HEK293 (cell line): ENCODE measurements around the gene PDZD8.

Experiments used
- ATF2 ChIP-seq: fragments of 450-650 bp; formaldehyde crosslinking; IDR thresholded peaks from 2 replicates; pipeline ENCODE4 v1.5.1; 2016; ENCODE audit warnings: missing biosample characterization, missing genetic modification characterization, low read depth
- CTCF ChIP-seq: fragments of 450-650 bp; formaldehyde crosslinking; IDR thresholded peaks from 2 replicates; pipeline ENCODE4 v1.5.1; 2016; ENCODE audit warnings: missing biosample characterization, missing genetic modification characterization
- GLI4 ChIP-seq: fragments of 450-650 bp; formaldehyde crosslinking; IDR thresholded peaks from 2 replicates; pipeline ENCODE4 v1.5.1; 2016; ENCODE audit warnings: missing biosample characterization, missing genetic modification characterization
- REPIN1 ChIP-seq: fragments of 450-650 bp; formaldehyde crosslinking; IDR thresholded peaks from 2 replicates; pipeline ENCODE4 v1.5.1; 2017; ENCODE audit warnings: missing biosample characterization, missing genetic modification characterization, low read depth
- REST ChIP-seq: fragments of 450-650 bp; formaldehyde crosslinking; IDR thresholded peaks from 2 replicates; pipeline ENCODE4 v1.5.1; 2016; ENCODE audit warnings: missing biosample characterization, missing genetic modification characterization
- ZBTB7A ChIP-seq: fragments of 450-650 bp; formaldehyde crosslinking; IDR thresholded peaks from 2 replicates; pipeline ENCODE4 v1.5.1; 2016; ENCODE audit warnings: low read depth, missing biosample characterization, missing genetic modification characterization
- ZNF18 ChIP-seq: fragments of 450-650 bp; formaldehyde crosslinking; IDR thresholded peaks from 2 replicates; pipeline ENCODE4 v1.5.1; 2016; ENCODE audit warnings: missing biosample characterization, missing genetic modification characterization
- ZNF184 ChIP-seq: fragments of 450-650 bp; IDR thresholded peaks from 2 replicates; pipeline ENCODE4 v1.5.1; 2018; ENCODE audit warnings: missing biosample characterization, mild to moderate bottlenecking, missing genetic modification characterization
- ZNF274 ChIP-seq, 2 experiments: fragments of 200-500 bp in 1 of 2; fragments of 450-650 bp in 1 of 2; sonication (Bioruptor generic) in 1 of 2; formaldehyde crosslinking in 1 of 2; IDR thresholded peaks; 2 replicates each; pipeline versions ENCODE4 v1.5.1 to v1.6.1; 2014 to 2016; ENCODE audit warnings: borderline replicate concordance in 1 of 2, inconsistent platforms in 1 of 2, low read length in 1 of 2, missing biosample characterization in 1 of 2, missing genetic modification characterization in 1 of 2
- ZNF510 ChIP-seq: fragments of 450-650 bp; formaldehyde crosslinking; IDR thresholded peaks from 2 replicates; pipeline ENCODE4 v1.5.1; 2018; ENCODE audit warnings: mild to moderate bottlenecking, missing genetic modification characterization, missing biosample characterization; ENCODE audit not compliant: insufficient replicate concordance
- ZNF558 ChIP-seq: fragments of 450-650 bp; formaldehyde crosslinking; IDR thresholded peaks from 2 replicates; pipeline ENCODE4 v1.5.1; 2016; ENCODE audit warnings: missing biosample characterization, missing genetic modification characterization
- ZNF670 ChIP-seq: fragments of 450-650 bp; formaldehyde crosslinking; IDR thresholded peaks from 2 replicates; pipeline ENCODE4 v1.5.1; 2016; ENCODE audit warnings: missing biosample characterization, missing genetic modification characterization, low read depth
- ZNF707 ChIP-seq: fragments of 450-650 bp; formaldehyde crosslinking; IDR thresholded peaks from 2 replicates; pipeline ENCODE4 v1.5.1; 2016; ENCODE audit warnings: missing biosample characterization, missing genetic modification characterization
- ZNF785 ChIP-seq: fragments of 450-650 bp; formaldehyde crosslinking; IDR thresholded peaks from 2 replicates; pipeline ENCODE4 v1.5.1; 2016; ENCODE audit warnings: missing biosample characterization, missing genetic modification characterization

GRCh38 chr10:117391436-117392205 lies 16.4 kb upstream of the PDZD8 start:
- TF ChIP-seq ZNF785: no peak
- no peak for TF ChIP-seq CTCF (tag by site-specific recombination)
- no peak for TF ChIP-seq REST (tag by site-specific recombination)
- no peak for TF ChIP-seq ZNF558 (tag by site-specific recombination)
- TF ChIP-seq ZNF184: no peak
- TF ChIP-seq ZBTB7A: no peak
- no peak for TF ChIP-seq GLI4 (tag by site-specific recombination)
- TF ChIP-seq ZNF18 (tag by site-specific recombination): no peak
- TF ChIP-seq REPIN1 (tag by site-specific recombination): no peak
- TF ChIP-seq ZNF510: no peak
- no peak for TF ChIP-seq ZNF274 (IDR thresholded peaks at IDR 0.05; ENCODE audit: low read length)
- TF ChIP-seq ZNF274 (tag by site-specific recombination; IDR thresholded peaks at IDR 0.05; ENCODE audit: borderline replicate concordance): no peak
- no peak for TF ChIP-seq ZNF707 (tag by site-specific recombination)
- no peak for TF ChIP-seq ZNF670 (tag by site-specific recombination)
- no peak for TF ChIP-seq ATF2
